ENCODE results near the gene CAPN5. TPM values are rescaled to one million over a fixed set of nuclear protein-coding genes. Genes with fewer than 3 reads are reported as not detected.
A peak's percentile ranks its signal among the peaks of the same experiment; 100 is the strongest.
"Not testable (repeated sequence)": the region's sequence is repeated elsewhere in the genome, so short reads cannot be mapped to it uniquely, and the experiment has no call there.

The CAPN5 gene
- total RNA-seq, 1 donor, result 14.7 TPM

DNA sequence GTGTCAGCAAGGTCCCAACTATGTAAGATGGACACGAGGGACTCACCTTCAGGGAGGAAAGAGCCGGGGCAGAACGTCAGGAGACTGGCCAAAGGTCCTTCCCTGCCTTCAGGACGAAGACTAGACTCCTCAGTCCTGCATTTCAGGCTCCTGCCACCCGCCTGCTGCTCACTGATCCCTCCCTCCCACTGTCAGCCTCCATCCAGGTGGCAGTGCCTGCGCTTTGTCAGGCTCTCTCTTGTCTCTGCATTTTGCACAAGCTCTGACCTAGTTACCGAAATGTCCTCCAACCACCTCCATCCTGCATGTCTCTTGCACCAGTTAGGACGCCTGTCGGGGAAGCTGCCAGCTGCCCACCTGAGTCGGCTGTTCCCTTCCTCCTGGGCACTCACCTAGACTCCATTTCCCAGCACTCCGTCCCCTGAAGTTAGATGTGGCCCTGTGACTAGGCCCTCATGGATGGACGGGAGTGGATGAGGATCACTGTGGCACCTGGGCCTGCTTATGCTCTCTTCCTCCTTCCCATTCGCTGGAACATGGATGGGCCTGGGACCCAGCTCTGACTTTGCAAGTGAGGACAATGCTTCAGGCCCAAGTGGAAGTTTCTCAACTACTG is 24.6 kb upstream of the CAPN5 start:
- H3K4me3 ChIP-seq (ENCODE audit: low read depth, low read length), result no peak overlapping the region
- no peak for TF ChIP-seq CTCF (IDR thresholded peaks at IDR 0.05; ENCODE audit: insufficient read depth, low read depth, low read length)

DNA sequence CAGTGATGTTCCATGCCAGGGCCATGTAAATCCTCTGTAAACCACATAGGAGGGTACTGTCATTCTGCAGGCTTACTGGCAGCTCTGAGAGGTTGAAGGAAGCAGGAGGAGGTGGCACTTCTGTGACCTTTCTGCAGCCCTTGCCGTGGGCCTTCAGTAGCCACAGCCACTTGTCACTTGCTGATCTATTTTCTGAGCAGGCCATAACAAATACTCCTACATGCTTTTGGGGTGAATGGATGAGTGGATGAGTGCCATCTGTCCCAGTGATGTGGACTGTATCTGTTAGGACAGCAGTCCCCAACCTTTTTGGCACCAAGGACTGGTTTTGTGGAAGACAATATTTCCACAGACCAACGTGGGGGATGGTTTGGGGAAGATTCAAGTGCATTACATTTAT is 22.4 kb upstream of the CAPN5 start:
- H3K4me3 ChIP-seq (ENCODE audit: low read depth, low read length), result no peak overlapping the region
- TF ChIP-seq CTCF (IDR thresholded peaks at IDR 0.05; ENCODE audit: insufficient read depth, low read depth, low read length), result no peak
- no peak for DNase-seq (ENCODE audit: low read depth)

More for the DNA sequence above, 24.6 kb upstream of the CAPN5 start:
- no peak for DNase-seq (ENCODE audit: low read depth)

DNA sequence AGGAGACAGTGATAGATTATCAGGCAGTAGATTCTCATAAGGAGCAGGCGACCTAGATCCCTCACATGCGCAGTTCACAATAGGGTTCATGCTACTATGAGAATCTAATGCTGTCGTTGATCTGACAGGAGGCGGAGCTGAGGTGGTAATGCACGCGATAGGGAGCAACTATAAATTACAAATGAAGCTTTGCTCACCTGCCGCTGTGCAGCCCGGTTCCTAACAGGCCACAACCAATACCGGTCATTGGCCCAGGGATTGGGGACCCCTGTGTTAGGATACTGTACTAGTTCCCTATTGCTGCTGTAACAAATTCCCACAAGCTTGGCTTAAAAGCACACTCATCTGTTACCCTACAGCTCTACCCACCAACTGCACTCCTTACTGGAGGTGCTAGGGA is 21.9 kb upstream of the CAPN5 start:
- no peak for DNase-seq (ENCODE audit: low read depth)
- H3K4me3 ChIP-seq (ENCODE audit: low read depth, low read length), result no peak overlapping the region
- no peak for TF ChIP-seq CTCF (IDR thresholded peaks at IDR 0.05; ENCODE audit: insufficient read depth, low read depth, low read length)

- peak overlapping the region; percentile 32 for H3K4me3 ChIP-seq (ENCODE audit: low read depth, low read length)
- no peak for DNase-seq (ENCODE audit: low read depth)
- peak; percentile 78 for TF ChIP-seq CTCF (IDR thresholded peaks at IDR 0.05; ENCODE audit: insufficient read depth, low read depth, low read length)
Measured at GRCh38 chr11:77046060-77046501, 20.7 kb upstream of the CAPN5 start.

DNA sequence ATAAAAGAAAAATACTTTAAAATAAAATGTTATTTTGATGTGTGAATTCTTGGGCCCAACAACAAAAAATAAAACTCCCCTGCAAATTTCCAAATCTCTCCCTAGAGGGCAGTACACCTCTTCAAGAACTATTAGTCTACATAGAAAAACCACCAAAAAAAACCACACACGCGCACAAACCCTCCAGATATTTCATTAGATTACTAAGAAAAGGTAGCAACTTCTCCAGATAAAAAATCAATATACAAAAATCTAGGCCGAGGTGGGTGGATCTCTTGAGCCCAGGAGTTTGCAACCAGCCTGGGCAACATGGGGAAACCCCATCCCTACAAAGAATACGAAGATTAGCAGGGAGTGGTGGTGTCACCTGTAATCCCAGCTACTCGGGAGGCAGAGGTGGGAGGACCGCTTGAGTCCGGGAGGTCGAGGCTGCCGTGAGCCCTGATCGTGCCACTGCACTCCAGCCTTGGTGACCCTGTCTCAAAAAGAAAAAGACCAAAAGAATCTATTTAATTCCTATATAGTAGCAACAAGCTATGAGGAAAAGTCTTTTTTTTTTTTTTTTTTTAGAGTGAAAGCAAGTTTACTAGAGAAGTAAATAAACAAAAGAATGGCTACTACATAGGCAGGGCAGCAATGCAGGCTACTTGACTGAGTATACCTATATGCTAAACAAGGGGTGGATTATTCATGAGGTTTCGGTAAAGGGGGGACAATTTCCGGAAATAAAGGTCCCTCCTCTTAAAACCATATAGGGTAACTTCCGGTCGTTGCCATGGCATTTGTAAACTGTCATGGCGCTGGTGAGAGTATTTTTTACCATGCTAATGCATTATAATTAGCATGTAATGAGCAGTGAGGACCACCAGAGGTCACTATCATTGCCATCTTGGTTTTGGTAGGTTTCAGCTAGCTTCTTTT is 19.5 kb upstream of the CAPN5 start:
- TF ChIP-seq CTCF (IDR thresholded peaks at IDR 0.05; ENCODE audit: insufficient read depth, low read depth, low read length), result peak; percentile 65
- DNase-seq (ENCODE audit: low read depth), result peak; percentile 94

GRCh38 chr11:77047928-77048446 is 18.8 kb upstream of the CAPN5 start:
- H3K4me3 ChIP-seq (ENCODE audit: low read depth, low read length); DNase-seq (ENCODE audit: low read depth): not testable (repeated sequence)

More for the DNA sequence above, 19.5 kb upstream of the CAPN5 start:
- H3K4me3 ChIP-seq (ENCODE audit: low read depth, low read length), result peak overlapping the region; percentile 62

- no peak overlapping the region for H3K4me3 ChIP-seq (ENCODE audit: low read depth, low read length)
- TF ChIP-seq CTCF (IDR thresholded peaks at IDR 0.05; ENCODE audit: insufficient read depth, low read depth, low read length), result no peak
- DNase-seq (ENCODE audit: low read depth), result no peak
Measured at GRCh38 chr11:77049026-77049425, 17.7 kb upstream of the CAPN5 start.
